Measurements from ENCODE around the gene PRKCI.

The PRKCI gene

DNA sequence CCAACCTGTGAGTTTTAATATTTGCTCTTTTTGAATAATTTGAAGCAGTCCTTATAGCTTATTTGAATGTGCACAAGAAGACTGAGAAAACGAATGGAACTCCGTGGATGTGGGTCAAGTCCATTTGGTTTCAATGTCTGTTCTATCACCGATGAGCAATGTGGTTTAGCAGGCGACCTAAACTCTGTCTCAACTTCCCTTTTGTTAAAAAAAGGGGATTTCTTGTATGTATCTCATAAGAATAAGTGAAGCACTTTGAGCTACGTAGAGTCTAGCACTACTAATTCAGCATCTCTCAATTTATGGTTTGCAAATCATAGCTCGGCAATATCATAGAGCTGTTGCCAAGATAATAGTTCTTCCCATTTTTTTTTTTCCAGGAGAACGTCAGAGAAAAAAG lies 130.7 kb downstream of the PRKCI start:
- peaks cover 8% of the 10 kb centered on the region for H3K4me1 ChIP-seq (ENCODE audit: insufficient read depth, low read length)
- no peak overlapping the region for H2AFZ ChIP-seq (ENCODE audit: low read depth, low read length)
- H3K4me2 ChIP-seq (ENCODE audit: insufficient read depth, low read length), result no peak overlapping the region
- ATAC-seq (ENCODE audit: insufficient read depth, low read depth), result no peak
- H3K36me3 ChIP-seq (ENCODE audit: insufficient read depth, low read length), result no peaks in the 10 kb centered on the region
- TF ChIP-seq EZH2 (IDR thresholded peaks at IDR 0.05; ENCODE audit: borderline replicate concordance, low read depth, low read length, severe bottlenecking), result no peak
- TF ChIP-seq, protein P1, sequence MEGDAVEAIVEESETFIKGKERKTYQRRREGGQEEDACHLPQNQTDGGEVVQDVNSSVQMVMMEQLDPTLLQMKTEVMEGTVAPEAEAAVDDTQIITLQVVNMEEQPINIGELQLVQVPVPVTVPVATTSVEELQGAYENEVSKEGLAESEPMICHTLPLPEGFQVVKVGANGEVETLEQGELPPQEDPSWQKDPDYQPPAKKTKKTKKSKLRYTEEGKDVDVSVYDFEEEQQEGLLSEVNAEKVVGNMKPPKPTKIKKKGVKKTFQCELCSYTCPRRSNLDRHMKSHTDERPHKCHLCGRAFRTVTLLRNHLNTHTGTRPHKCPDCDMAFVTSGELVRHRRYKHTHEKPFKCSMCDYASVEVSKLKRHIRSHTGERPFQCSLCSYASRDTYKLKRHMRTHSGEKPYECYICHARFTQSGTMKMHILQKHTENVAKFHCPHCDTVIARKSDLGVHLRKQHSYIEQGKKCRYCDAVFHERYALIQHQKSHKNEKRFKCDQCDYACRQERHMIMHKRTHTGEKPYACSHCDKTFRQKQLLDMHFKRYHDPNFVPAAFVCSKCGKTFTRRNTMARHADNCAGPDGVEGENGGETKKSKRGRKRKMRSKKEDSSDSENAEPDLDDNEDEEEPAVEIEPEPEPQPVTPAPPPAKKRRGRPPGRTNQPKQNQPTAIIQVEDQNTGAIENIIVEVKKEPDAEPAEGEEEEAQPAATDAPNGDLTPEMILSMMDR (IDR thresholded peaks at IDR 0.05; ENCODE audit: borderline replicate concordance, extremely low read depth, low read length, poor library complexity, severe bottlenecking), result no peak
- no peak overlapping the region for H3K9ac ChIP-seq (ENCODE audit: low read depth, low read length)
- no peaks in the 10 kb centered on the region for H3K9me3 ChIP-seq (ENCODE audit: insufficient read depth, low read length, severe bottlenecking)
- H3K27me3 ChIP-seq (ENCODE audit: insufficient read depth, low read length, poor library complexity), result no peaks in the 10 kb centered on the region
- H4K20me1 ChIP-seq (ENCODE audit: insufficient read depth, low read length), result no peaks in the 10 kb centered on the region
- no peak overlapping the region for H3K4me3 ChIP-seq (ENCODE audit: low read depth in 1 of 2, low read length in 2 of 2)
- no peak overlapping the region for H3K27ac ChIP-seq (ENCODE audit: low read length)
- DNase-seq, result no peak
- H3K79me2 ChIP-seq (ENCODE audit: insufficient read depth, low read length), result no peaks in the 10 kb centered on the region; the same call in 1 of the 2 replicates

- Histone ChIP-seq H3K4me2 (ENCODE audit: insufficient read depth, low read length) (no peak overlapping the region), H3K36me3 (ENCODE audit: insufficient read depth, low read length) (no peaks in the 10 kb centered on the region), H4K20me1 (ENCODE audit: insufficient read depth, low read length) (no peaks in the 10 kb centered on the region), H3K4me1 (ENCODE audit: insufficient read depth, low read length) (peaks cover 14% of the 10 kb centered on the region), H2AFZ (ENCODE audit: low read depth, low read length) (no peak overlapping the region), H3K4me3 (ENCODE audit: low read depth in 1 of 2, low read length in 2 of 2) (no peak overlapping the region), H3K79me2 (ENCODE audit: insufficient read depth, low read length) (peaks cover 3% of the 10 kb centered on the region), H3K9ac (ENCODE audit: low read depth, low read length) (no peak overlapping the region), H3K27me3 (ENCODE audit: insufficient read depth, low read length, poor library complexity) (no peaks in the 10 kb centered on the region), H3K9me3 (ENCODE audit: insufficient read depth, low read length, severe bottlenecking) (no peaks in the 10 kb centered on the region), H3K27ac (ENCODE audit: low read length) (no peak overlapping the region)
- TF ChIP-seq, protein P1 (IDR thresholded peaks at IDR 0.05; ENCODE audit: borderline replicate concordance, extremely low read depth, low read length, poor library complexity, severe bottlenecking), result no peak
- no peak for TF ChIP-seq EZH2 (IDR thresholded peaks at IDR 0.05; ENCODE audit: borderline replicate concordance, low read depth, low read length, severe bottlenecking)
- ATAC-seq (ENCODE audit: insufficient read depth, low read depth), result no peak
- no peak for DNase-seq
Measured at GRCh38 chr3:170353485-170353884, 131.3 kb downstream of the PRKCI start.

DNA sequence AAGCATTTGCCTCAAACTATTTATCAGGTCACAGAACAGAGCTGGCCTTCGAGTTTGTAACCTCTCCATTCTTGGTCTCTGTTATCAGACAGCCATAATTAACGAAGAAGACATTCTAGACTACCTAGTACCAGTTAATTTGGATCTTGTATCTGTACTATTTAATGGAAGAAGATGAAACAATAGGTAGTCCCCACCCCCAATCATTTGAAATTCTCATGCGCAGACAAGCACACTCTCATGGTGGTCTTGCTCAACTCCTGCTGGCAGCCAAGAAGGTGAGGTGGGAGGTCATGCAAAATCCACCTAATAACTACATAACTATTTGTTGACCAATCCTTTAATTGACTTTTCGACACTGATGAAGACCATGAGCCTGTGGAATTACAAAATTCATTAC lies 132.5 kb downstream of the PRKCI start:
- Histone ChIP-seq H3K4me3 (ENCODE audit: low read depth in 1 of 2, low read length in 2 of 2) (no peak overlapping the region), H2AFZ (ENCODE audit: low read depth, low read length) (no peak overlapping the region), H3K27me3 (ENCODE audit: insufficient read depth, low read length, poor library complexity) (no peaks in the 10 kb centered on the region), H4K20me1 (ENCODE audit: insufficient read depth, low read length) (no peaks in the 10 kb centered on the region), H3K9ac (ENCODE audit: low read depth, low read length) (no peak overlapping the region), H3K4me2 (ENCODE audit: insufficient read depth, low read length) (no peak overlapping the region), H3K27ac (ENCODE audit: low read length) (no peak overlapping the region), H3K9me3 (ENCODE audit: insufficient read depth, low read length, severe bottlenecking) (no peaks in the 10 kb centered on the region), H3K36me3 (ENCODE audit: insufficient read depth, low read length) (no peaks in the 10 kb centered on the region), H3K4me1 (ENCODE audit: insufficient read depth, low read length) (peaks cover 27% of the 10 kb centered on the region), H3K79me2 (ENCODE audit: insufficient read depth, low read length) (peaks cover 4% of the 10 kb centered on the region)
- TF ChIP-seq, protein P1 (IDR thresholded peaks at IDR 0.05; ENCODE audit: borderline replicate concordance, extremely low read depth, low read length, poor library complexity, severe bottlenecking), result no peak
- no peak for TF ChIP-seq EZH2 (IDR thresholded peaks at IDR 0.05; ENCODE audit: borderline replicate concordance, low read depth, low read length, severe bottlenecking)
- ATAC-seq (ENCODE audit: insufficient read depth, low read depth), result no peak
- no peak for DNase-seq

All from DND-41 (cell line).